Left lung (tissue), 10 donors: Measurements from ENCODE around the gene WWC2. TPM values are rescaled to one million over a fixed set of nuclear protein-coding genes. Genes with fewer than 3 reads are reported as not detected.

Experiments used
- ATAC-seq: fragments of 200-7000 bp; cut with Tn5 transposase; one replicate; pipeline ENCODE4 v1.9.1; 2020; ENCODE audit warnings: moderate library complexity
- DNase-seq, 4 donors: peaks; one replicate each; pipeline ENCODE4 v3.0.0-alpha.2; 2013 to 2020
- H3K27ac ChIP-seq, 2 donors: fragments of 200-600 bp; sonication (generic) in 1 of 2; one replicate each; pipeline versions ENCODE4 v1.5.0 to v1.8.0; 2020 to 2021
- H3K27me3 ChIP-seq, 2 donors: fragments of 200-600 bp; sonication (generic) in 1 of 2; one replicate each; pipeline versions ENCODE4 v1.5.0 to v1.8.0; 2020 to 2021
- H3K36me3 ChIP-seq, 2 donors: fragments of 200-600 bp; sonication (generic) in 1 of 2; one replicate each; pipeline versions ENCODE4 v1.5.0 to v1.8.0; 2020 to 2021
- H3K4me1 ChIP-seq, 2 donors: fragments of 200-600 bp; one replicate each; pipeline ENCODE4 v1.8.0; 2021
- H3K4me3 ChIP-seq, 2 donors: fragments of 200-600 bp; sonication (generic) in 1 of 2; one replicate each; pipeline versions ENCODE4 v1.5.0 to v1.8.0; 2020 to 2021; ENCODE audit warnings: mild to moderate bottlenecking in 1 of 2
- H3K9me3 ChIP-seq, 2 donors: fragments of 200-600 bp; sonication (generic) in 1 of 2; one replicate each; pipeline versions ENCODE4 v1.5.0 to v1.8.0; 2020 to 2021
- intact Hi-C, 2 donors: fragments of 100-400 bp; cut with DNase I; formaldehyde crosslinking; loops; one replicate each; pipeline versions ENCODE4 v1.11.2 to v1.14.2; 2022
- polyA plus RNA-seq, 6 donors: library from polyadenylated mRNA; unstranded; fragments of 120-200 nt; gene quantifications; one replicate each; pipeline ENCODE4 v1.2.1, GENCODE V29; 2013; ENCODE audit not compliant: insufficient read length in 6 of 6
- total RNA-seq, 2 donors: library from RNA; stranded (reverse); fragmentation: NEBNext Ultra II Directional; extraction: Animal tissue kit (Norgen Biotek cat#: 25700); gene quantifications; one replicate each; pipeline ENCODE4 v1.2.1, GENCODE V29; 2021
- TF ChIP-seq, protein P1 (sequence below), 2 donors: fragments of 200-600 bp; sonication (generic) in 1 of 2; IDR thresholded peaks; one replicate each; pipeline versions ENCODE4 v1.5.0 to v1.8.0; 2021; ENCODE audit warnings: antibody characterized with exemption in 2 of 2
- donor health status: DM: no; HTN: yes; CAD: no.
- donor health status: DM: no; HTN: no; CAD: no.

The WWC2 gene
- total and polyA plus RNA-seq, 8 donors: 39.6 to 96.9 (median 52.3) TPM

DNA sequence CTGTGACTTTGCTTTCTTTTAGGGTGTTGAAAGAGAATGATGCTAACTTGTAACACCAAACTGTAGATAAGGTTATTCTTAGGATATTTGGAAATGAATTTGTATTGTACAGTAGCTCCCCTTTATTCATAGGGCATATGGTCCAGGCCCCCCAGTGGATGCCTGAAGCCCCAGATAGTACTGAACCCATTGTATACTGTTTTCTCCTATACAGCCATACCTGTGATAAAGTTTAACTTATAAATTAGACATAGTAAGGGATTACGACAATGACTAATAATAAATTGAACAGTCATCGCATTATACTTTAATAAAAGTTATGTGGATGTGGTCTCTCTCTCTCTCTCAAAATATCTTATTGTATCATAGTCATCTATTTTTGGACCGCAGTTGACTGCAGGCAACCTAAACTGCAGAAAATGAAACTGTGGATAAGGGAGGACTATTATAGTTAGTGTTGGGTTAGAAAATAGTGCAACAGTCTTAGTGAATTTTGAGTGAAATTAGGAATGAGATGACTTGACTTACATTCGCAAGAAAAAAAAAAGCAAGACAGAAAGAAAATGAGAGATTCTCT is 115.9 kb downstream of the WWC2 start:
- Histone ChIP-seq H3K27ac (no peak overlapping the region), H3K9me3 (no peaks in the 10 kb centered on the region), H3K36me3 (no peaks in the 10 kb centered on the region), H3K4me1 (no peaks in the 10 kb centered on the region), H3K4me3 (no peak overlapping the region), H3K27me3 (no peaks in the 10 kb centered on the region)
- DNase-seq: no peak
- intact Hi-C loops: no loop called here
- TF ChIP-seq, protein P1, sequence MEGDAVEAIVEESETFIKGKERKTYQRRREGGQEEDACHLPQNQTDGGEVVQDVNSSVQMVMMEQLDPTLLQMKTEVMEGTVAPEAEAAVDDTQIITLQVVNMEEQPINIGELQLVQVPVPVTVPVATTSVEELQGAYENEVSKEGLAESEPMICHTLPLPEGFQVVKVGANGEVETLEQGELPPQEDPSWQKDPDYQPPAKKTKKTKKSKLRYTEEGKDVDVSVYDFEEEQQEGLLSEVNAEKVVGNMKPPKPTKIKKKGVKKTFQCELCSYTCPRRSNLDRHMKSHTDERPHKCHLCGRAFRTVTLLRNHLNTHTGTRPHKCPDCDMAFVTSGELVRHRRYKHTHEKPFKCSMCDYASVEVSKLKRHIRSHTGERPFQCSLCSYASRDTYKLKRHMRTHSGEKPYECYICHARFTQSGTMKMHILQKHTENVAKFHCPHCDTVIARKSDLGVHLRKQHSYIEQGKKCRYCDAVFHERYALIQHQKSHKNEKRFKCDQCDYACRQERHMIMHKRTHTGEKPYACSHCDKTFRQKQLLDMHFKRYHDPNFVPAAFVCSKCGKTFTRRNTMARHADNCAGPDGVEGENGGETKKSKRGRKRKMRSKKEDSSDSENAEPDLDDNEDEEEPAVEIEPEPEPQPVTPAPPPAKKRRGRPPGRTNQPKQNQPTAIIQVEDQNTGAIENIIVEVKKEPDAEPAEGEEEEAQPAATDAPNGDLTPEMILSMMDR (IDR thresholded peaks at IDR 0.05): no peak
- ATAC-seq: no peak

DNA sequence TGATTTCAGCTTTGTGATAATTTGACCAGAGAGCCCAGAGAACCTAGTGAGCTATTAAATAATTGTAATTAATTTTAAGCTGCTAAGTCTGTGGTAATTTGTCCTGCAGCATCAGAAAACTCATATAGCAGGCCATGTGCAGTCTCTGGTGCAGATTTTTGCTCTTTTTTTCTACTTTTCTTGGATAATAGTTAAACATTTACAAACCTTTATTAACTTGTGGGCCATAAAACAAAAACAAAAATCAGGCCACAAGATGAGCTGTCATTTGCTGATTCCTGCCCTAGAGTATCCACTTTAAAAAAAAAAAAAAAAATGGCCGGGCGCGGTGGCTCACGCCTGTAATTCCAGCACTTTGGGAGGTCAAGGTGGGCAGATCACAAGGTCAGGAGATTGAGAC is 121.2 kb downstream of the WWC2 start:
- Histone ChIP-seq H3K4me1 (no peaks in the 10 kb centered on the region), H3K9me3 (no peaks in the 10 kb centered on the region), H3K27me3 (no peaks in the 10 kb centered on the region), H3K36me3 (no peaks in the 10 kb centered on the region), H3K27ac (no peak overlapping the region), H3K4me3 (no peak overlapping the region)
- TF ChIP-seq, protein P1 (IDR thresholded peaks at IDR 0.05): no peak
- intact Hi-C loops: no loop called here
- DNase-seq (no peak), ATAC-seq (no peak)

DNA sequence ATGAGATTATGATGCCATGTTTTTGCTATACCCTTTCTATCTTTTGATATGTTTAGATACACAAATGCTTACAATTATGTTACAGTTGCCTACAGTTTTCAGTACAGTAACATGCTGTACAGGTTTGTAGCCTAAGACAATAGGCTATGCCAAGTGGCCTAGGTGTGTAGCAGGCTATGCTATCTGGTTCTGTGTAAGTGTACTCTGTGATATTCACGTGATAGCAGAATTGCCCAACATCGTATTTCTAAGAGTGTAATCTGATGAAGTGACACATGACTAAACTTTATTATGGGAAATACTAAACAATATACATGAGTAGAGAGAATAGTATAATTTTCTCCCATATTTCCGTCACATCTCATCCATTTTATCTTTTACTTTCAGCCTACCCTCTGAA is 124.0 kb downstream of the WWC2 start:
- ATAC-seq (peak; percentile 87), DNase-seq (peak in 1 of 4 donors; percentile 7)
- intact Hi-C loops: no loop called here
- Histone ChIP-seq H3K27ac (no peak overlapping the region), H3K4me3 (no peak overlapping the region), H3K27me3 (no peaks in the 10 kb centered on the region), H3K4me1 (no peaks in the 10 kb centered on the region), H3K9me3 (no peaks in the 10 kb centered on the region), H3K36me3 (no peaks in the 10 kb centered on the region)
- TF ChIP-seq, protein P1 (IDR thresholded peaks at IDR 0.05): no peak

DNA sequence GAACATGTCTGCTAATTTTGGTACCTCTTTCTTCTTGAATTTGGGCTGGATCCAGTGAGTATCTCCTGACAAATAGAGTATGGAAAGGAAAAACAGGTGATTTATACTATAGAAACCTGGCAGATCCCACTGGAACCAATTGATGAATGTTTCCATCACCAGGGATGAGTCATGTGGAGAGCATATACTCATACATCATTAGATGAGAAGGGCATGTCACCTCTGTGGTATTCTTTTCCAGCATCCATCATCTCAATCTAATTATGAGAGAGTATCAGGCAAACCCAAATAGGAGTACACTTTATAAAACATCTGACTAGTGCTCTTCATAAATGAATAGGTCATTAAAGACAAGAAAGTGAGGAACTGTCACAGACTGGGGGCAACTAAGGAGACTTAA is 130.3 kb downstream of the WWC2 start:
- Histone ChIP-seq H3K4me1 (no peaks in the 10 kb centered on the region), H3K27ac (no peak overlapping the region), H3K9me3 (no peaks in the 10 kb centered on the region), H3K27me3 (no peaks in the 10 kb centered on the region), H3K36me3 (no peaks in the 10 kb centered on the region), H3K4me3 (no peak overlapping the region)
- ATAC-seq: no peak
- TF ChIP-seq, protein P1 (IDR thresholded peaks at IDR 0.05): no peak
- intact Hi-C loops: no loop called here
- DNase-seq: no peak

DNA sequence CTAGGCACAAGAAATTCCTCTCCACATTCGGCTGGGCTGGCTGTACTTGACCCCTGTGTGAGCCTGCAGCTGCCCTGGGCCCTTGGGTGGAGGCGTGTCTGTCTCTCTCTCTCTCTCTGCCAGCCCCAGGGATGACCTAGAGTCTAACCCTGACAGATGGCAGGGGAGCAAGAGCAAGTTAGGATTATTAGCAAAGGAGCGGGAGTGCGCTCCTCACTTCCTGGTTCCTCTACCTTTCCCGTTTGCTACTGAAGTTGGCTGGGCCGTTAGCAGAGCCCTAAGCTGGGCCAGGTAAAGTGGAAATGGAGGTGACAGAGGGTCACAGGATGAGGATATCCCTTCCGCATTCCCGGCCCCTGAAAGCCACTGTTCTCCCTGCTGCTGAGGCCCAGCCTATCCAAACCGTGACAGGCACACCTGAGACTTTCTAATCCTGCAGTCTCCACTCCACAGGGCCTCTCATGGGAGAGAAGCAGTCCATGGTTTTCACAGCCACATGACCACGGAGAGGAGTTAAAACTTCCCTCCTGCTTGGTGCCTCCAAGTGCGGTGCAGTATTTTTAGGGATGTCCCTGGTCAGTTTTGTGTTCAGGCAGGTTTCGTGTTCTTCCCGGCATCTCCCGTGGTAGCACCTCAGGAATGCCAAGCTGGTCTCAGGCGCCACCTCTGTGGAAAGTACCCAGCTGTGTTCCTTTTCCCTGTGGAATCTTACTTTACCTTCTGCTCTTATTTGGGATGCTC is 141.7 kb downstream of the WWC2 start:
- peak in 1 of 4 donors; percentile 48 for DNase-seq
- intact Hi-C loops: no loop called here
- Histone ChIP-seq H3K4me1 (no peaks in the 10 kb centered on the region), H3K4me3 (no peak overlapping the region), H3K9me3 (peaks cover 0 to 2% of the 10 kb centered on the region in 2 donors), H3K27ac (no peak overlapping the region), H3K27me3 (no peaks in the 10 kb centered on the region), H3K36me3 (peaks cover 0 to 5% of the 10 kb centered on the region in 2 donors)
- ATAC-seq: peak; percentile 78
- TF ChIP-seq, protein P1 (IDR thresholded peaks at IDR 0.05): no peak
